ENCODE measurements around the gene C8A. TPM values are rescaled to one million over a fixed set of nuclear protein-coding genes. Genes with fewer than 3 reads are reported as not detected.

Gene C8A
- total and polyA plus RNA-seq, 2 of the 13 experiments (the other 11 are each of a cell fraction or from before 2014, with no cell fraction given), result 10.5 to 15.0 TPM

GRCh38 chr1:56965916-56966697, 111.5 kb downstream of the C8A start, which contains the start of gene C8B (continued):
- no peak for TF ChIP-seq NFRKB (IDR thresholded peaks at IDR 0.05)
- TF ChIP-seq THAP7 (CRISPR knock-in tag; IDR thresholded peaks at IDR 0.05), result no peak
- TF ChIP-seq GFI1 (CRISPR knock-in tag; IDR thresholded peaks at IDR 0.05; ENCODE audit: borderline replicate concordance), result 0 out of 2 replicates have a peak, but pooled peaks have one; percentile 49
- TF ChIP-seq FOXA1 (IDR thresholded peaks at IDR 0.05), result peak; percentile 65; the same call in 1 of the 2 replicates
- peak; percentile 94 for TF ChIP-seq FOXA1 (CRISPR knock-in tag; IDR thresholded peaks at IDR 0.05)
- TF ChIP-seq, protein P1, sequence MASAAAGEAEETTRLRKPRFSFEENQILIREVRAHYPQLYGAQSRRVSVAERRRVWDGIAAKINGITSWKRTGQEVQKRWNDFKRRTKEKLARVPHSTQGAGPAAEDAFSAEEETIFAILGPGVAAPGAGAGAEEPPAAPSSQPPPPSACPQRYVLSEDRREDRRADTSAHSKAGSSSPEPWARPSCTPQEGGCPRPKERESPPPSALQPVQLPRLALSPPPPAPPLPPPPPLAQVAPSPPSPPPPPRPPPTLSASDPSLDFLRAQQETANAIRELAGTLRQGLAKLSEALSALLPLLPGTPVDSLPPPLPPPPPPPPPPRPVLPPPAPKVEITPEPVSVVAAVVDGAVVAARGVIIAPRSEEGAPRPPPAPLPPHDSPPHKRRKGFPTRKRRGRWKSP (CRISPR knock-in tag; IDR thresholded peaks at IDR 0.05), result peak; percentile 54; the same call in 1 of the 2 replicates
- TF ChIP-seq ZNF550 (CRISPR knock-in tag; IDR thresholded peaks at IDR 0.05; ENCODE audit: borderline replicate concordance), result no peak
- TF ChIP-seq PCBP2 (optimal IDR thresholded peaks at IDR 0.05; ENCODE audit: low read depth, low read length, poor library complexity, severe bottlenecking), result no peak
- TF ChIP-seq FIP1L1 (IDR thresholded peaks at IDR 0.05; ENCODE audit: borderline replicate concordance, insufficient read depth, low read depth, low read length), result no peak
- TF ChIP-seq, protein P2, sequence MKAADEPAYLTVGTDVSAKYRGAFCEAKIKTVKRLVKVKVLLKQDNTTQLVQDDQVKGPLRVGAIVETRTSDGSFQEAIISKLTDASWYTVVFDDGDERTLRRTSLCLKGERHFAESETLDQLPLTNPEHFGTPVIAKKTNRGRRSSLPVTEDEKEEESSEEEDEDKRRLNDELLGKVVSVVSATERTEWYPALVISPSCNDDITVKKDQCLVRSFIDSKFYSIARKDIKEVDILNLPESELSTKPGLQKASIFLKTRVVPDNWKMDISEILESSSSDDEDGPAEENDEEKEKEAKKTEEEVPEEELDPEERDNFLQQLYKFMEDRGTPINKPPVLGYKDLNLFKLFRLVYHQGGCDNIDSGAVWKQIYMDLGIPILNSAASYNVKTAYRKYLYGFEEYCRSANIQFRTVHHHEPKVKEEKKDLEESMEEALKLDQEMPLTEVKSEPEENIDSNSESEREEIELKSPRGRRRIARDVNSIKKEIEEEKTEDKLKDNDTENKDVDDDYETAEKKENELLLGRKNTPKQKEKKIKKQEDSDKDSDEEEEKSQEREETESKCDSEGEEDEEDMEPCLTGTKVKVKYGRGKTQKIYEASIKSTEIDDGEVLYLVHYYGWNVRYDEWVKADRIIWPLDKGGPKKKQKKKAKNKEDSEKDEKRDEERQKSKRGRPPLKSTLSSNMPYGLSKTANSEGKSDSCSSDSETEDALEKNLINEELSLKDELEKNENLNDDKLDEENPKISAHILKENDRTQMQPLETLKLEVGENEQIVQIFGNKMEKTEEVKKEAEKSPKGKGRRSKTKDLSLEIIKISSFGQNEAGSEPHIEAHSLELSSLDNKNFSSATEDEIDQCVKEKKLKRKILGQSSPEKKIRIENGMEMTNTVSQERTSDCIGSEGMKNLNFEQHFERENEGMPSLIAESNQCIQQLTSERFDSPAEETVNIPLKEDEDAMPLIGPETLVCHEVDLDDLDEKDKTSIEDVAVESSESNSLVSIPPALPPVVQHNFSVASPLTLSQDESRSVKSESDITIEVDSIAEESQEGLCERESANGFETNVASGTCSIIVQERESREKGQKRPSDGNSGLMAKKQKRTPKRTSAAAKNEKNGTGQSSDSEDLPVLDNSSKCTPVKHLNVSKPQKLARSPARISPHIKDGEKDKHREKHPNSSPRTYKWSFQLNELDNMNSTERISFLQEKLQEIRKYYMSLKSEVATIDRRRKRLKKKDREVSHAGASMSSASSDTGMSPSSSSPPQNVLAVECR (CRISPR knock-in tag; IDR thresholded peaks at IDR 0.05; ENCODE audit: borderline replicate concordance), result no peak; the same call in 1 of the 2 replicates
- TF ChIP-seq ZSCAN21 (CRISPR knock-in tag; IDR thresholded peaks at IDR 0.05; ENCODE audit: borderline replicate concordance), result no peak
- TF ChIP-seq, protein P3, sequence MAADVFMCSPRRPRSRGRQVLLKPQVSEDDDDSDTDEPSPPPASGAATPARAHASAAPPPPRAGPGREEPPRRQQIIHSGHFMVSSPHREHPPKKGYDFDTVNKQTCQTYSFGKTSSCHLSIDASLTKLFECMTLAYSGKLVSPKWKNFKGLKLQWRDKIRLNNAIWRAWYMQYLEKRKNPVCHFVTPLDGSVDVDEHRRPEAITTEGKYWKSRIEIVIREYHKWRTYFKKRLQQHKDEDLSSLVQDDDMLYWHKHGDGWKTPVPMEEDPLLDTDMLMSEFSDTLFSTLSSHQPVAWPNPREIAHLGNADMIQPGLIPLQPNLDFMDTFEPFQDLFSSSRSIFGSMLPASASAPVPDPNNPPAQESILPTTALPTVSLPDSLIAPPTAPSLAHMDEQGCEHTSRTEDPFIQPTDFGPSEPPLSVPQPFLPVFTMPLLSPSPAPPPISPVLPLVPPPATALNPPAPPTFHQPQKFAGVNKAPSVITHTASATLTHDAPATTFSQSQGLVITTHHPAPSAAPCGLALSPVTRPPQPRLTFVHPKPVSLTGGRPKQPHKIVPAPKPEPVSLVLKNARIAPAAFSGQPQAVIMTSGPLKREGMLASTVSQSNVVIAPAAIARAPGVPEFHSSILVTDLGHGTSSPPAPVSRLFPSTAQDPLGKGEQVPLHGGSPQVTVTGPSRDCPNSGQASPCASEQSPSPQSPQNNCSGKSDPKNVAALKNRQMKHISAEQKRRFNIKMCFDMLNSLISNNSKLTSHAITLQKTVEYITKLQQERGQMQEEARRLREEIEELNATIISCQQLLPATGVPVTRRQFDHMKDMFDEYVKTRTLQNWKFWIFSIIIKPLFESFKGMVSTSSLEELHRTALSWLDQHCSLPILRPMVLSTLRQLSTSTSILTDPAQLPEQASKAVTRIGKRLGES (CRISPR knock-in tag; IDR thresholded peaks at IDR 0.05; ENCODE audit: borderline replicate concordance), result no peak
- no peak for TF ChIP-seq SNAPC2 (CRISPR knock-in tag; IDR thresholded peaks at IDR 0.05)
- no peak for TF ChIP-seq KMT2A (CRISPR knock-in tag; IDR thresholded peaks at IDR 0.05)
- no peak for TF ChIP-seq ZNF703 (CRISPR knock-in tag; IDR thresholded peaks at IDR 0.05; ENCODE audit: borderline replicate concordance)

Measured in HepG2 (cell line).